HK-2 (cell line): ENCODE data around the gene TRMT1.

Experiments used
- DNase-seq: peaks from one replicate; pipeline ENCODE4 v3.0.0-alpha.2; 2018; ENCODE audit not compliant: unreplicated experiment

The TRMT1 gene

GRCh38 chr19:13071444-13072187 is 44.9 kb downstream of the TRMT1 start:
- DNase-seq = no peak

GRCh38 chr19:13070425-13071140 is 46.0 kb downstream of the TRMT1 start:
- DNase-seq = no peak

- DNase-seq = no peak
Observed at GRCh38 chr19:13069415-13070359, 46.9 kb downstream of the TRMT1 start.

DNA sequence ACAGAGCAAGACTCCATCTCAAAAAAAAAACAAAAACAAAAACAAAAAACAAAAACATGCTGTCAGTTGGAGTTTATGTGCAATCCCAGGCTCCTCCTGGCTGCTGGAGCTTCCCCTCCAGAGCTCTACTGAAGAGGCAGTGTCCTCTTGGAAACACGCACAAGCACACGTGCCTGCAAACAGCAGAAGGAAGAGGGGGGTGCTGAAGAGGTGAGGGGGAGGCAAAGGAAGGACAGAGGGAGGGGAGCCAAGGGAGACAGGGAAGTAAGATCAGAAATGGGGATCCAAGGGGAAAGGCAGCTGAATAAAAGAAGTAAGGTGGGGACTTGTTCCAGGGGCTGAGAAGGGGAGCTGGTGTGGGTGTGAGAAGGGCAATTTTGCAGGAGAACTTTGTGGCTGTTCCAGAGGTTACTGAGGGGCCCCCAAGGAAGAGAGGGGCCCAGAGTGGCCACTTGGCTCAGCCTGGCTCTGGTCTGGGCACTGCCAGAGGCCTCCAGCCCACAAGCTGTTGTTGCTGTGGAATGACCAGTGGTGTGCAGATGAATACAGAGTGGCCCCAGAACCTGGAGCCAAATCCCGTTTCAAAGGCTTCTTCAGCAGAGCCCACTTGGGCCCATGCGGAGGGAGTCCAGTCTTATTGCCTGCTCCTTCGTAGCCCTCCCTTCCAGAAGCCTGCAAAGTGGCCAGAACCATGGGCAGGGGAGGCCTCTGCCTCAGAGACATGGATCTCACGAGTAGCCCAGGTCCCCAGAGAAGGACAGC is 48.3 kb downstream of the TRMT1 start:
- DNase-seq = no peak

DNA sequence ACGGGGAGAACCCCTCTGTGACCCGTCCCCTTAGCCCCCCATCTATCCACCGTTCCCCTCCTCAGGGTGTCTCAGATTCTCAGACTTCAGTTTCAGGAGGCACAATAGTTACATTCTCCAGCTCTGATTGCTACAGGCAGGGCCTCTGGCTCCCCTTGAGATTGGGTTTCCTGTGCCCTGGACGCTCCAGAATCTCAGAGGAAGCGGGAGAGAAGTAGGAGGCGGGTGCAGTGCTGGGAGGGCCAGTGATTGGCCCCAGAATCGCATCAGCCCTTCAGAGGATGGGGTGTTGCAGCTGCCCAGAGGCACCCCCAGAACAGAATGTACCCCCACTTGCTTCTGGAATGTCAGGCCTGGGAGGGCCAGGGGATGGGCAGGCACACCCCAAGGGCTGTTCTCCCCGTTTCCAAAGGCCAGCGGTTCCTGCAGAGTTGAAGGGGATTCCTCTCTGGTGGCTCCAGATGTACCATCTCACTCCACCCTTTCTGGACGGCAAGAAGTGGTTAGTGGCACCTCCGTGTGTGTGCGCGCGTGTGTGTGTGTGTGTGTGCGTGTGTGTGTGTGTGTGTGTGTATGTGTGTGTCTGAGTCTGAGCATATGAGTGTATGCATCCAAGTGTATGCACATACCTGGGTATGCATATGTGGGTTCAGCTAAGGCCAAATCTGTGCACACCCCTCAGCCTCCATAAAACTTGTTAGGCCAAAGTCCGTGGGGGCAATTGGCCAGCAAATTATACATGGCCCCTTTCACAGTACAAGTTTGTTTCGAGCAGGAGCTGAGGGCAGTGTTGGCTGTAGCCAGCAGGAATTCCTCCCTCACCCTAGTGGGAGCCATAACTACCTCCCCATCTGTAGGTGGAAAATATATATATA is 49.4 kb downstream of the TRMT1 start:
- DNase-seq = no peak

DNA sequence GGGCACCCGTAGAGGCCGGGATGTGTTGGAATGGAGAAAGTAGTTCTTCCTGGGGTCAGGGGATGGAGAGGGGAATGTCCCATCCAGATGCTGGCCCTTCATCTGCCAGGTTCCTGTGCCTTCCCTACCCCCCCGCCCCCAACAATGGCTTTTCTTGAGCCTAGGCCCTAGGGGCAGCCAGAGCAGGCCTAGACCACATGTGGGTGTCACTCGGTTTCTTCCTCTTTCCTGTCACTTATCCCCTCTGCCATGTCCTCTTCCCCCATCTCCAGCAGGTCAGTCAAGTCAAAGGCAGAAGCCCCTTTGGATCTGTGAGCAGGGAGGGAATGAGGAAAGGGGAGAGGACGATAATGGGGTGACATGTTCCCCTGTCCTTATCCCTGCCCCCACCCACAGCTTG is 50.3 kb downstream of the TRMT1 start:
- DNase-seq = no peak

DNA sequence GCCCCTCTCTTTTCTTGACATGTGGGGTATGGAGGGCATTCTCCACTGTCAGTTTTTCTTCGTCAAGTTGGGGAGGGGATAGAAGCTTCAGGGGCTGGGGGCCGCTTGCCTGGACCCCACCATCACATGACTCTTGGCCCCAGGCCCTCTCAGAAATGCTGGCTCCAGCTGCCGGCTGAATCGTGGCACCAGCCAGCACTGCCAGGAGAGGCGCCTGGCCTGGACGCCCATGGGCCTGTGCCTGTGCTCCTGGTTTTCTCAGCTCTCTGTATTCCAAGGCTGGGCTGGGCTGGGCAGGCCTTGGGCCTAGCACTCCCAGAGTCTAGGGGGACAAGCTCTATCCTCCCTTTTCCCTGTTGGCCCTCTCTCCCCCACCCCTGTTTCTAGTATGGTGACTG is 52.4 kb downstream of the TRMT1 start:
- DNase-seq = no peak

- DNase-seq = no peak
Observed at GRCh38 chr19:13063461-13064091, 53.0 kb downstream of the TRMT1 start.

DNA sequence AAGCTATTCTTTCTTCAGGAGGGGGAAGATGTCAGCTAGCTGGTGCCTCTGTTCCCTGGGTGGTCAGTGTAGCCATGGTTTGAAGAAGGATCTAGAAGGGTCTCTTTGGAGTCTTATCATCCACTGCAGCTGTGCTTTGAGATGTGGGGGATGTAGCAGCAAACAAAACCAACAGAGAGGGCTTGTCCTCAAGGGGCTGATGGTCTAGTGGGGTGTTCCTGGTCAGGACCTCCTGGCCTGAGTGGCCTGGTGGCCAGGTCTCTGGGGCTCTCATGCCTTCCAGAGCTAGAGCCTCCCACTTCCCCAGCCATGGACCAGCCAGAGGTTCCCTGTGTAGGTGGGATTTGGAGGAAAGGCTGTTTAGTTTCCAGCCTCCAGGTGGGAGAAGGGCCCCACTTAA is 54.2 kb downstream of the TRMT1 start:
- DNase-seq = no peak

GRCh38 chr19:13060964-13061927 is 55.3 kb downstream of the TRMT1 start:
- DNase-seq = peak; percentile 82

GRCh38 chr19:13060233-13060963 is 56.1 kb downstream of the TRMT1 start:
- DNase-seq = peak; percentile 42

GRCh38 chr19:13058951-13059660 is 57.4 kb downstream of the TRMT1 start:
- no peak for DNase-seq

- DNase-seq = no peak
Observed at GRCh38 chr19:13057744-13058143, 58.8 kb downstream of the TRMT1 start.

GRCh38 chr19:13057147-13057572 is 59.4 kb downstream of the TRMT1 start:
- no peak for DNase-seq

- peak; percentile 93 for DNase-seq
Observed at GRCh38 chr19:13056052-13056660, 60.4 kb downstream of the TRMT1 start.

GRCh38 chr19:13055213-13056051 is 61.1 kb downstream of the TRMT1 start:
- DNase-seq = peak; percentile 83
